ENCODE measurements around the gene CPED1. TPM values are rescaled to one million over a fixed set of nuclear protein-coding genes. Genes with fewer than 3 reads are reported as not detected.

The CPED1 gene
- total and polyA plus RNA-seq, 2 donors (not counting 1 experiment from before 2014, with no cell fraction given), result 70.2 to 196 TPM

- no peaks in the 10 kb centered on the region for H3K9me3 ChIP-seq (ENCODE audit: control insufficient read depth, insufficient read depth, low read depth, low read length)
- H3K9ac ChIP-seq (ENCODE audit: insufficient read depth, low read length), result no peak overlapping the region
- H4K20me1 ChIP-seq (ENCODE audit: control insufficient read depth, extremely low read depth, insufficient read depth, low read length), result no peaks in the 10 kb centered on the region
- DNase-seq (ENCODE audit: low read depth in 2 of 2), result no peak
- H3K27ac ChIP-seq (ENCODE audit: insufficient read depth, low read length), result no peak overlapping the region
- H3K79me2 ChIP-seq (ENCODE audit: control insufficient read depth, insufficient read depth, low read length), result no peaks in the 10 kb centered on the region
- H3K4me2 ChIP-seq (ENCODE audit: extremely low read depth, insufficient read depth, low read length), result no peak overlapping the region
- H3K27me3 ChIP-seq (ENCODE audit: control insufficient read depth, insufficient read depth, low read length), result no peaks in the 10 kb centered on the region
- no peak for TF ChIP-seq CTCF (conservative IDR thresholded peaks at IDR 0.05 in 1 of 2, IDR thresholded peaks at IDR 0.05 in 1 of 2; ENCODE audit: low read depth in 1 of 2, low read length in 2 of 2)
- TF ChIP-seq EZH2 (IDR thresholded peaks at IDR 0.05; ENCODE audit: low read length, missing control alignments), result no peak
- peaks cover 5% of the 10 kb centered on the region for H3K4me1 ChIP-seq (ENCODE audit: control insufficient read depth, extremely low read depth, insufficient read depth, low read length)
- H2AFZ ChIP-seq (ENCODE audit: low read length), result no peak overlapping the region
- no peak overlapping the region for H3K4me3 ChIP-seq (replicated peaks in 1 of 4; ENCODE audit: control extremely low read depth in 1 of 4, insufficient read depth in 1 of 4, low read depth in 3 of 4, low read length in 4 of 4)
- H3K36me3 ChIP-seq (ENCODE audit: control insufficient read depth, insufficient read depth, low read length), result no peaks in the 10 kb centered on the region
Observed at GRCh38 chr7:121297843-121298242, 309.3 kb downstream of the CPED1 start.

GRCh38 chr7:121298831-121299239 lies 310.3 kb downstream of the CPED1 start:
- H3K27me3 ChIP-seq (ENCODE audit: control insufficient read depth, insufficient read depth, low read length), result no peaks in the 10 kb centered on the region

GRCh38 chr7:121300685-121301420 lies 312.3 kb downstream of the CPED1 start:
- H3K79me2 ChIP-seq (ENCODE audit: control insufficient read depth, insufficient read depth, low read length), result no peaks in the 10 kb centered on the region
- TF ChIP-seq EZH2 (IDR thresholded peaks at IDR 0.05; ENCODE audit: low read length, missing control alignments) (no peak), CTCF (conservative IDR thresholded peaks at IDR 0.05 in 1 of 2, IDR thresholded peaks at IDR 0.05 in 1 of 2; ENCODE audit: low read depth in 1 of 2, low read length in 2 of 2) (no peak)
- H3K27me3 ChIP-seq (ENCODE audit: control insufficient read depth, insufficient read depth, low read length), result no peaks in the 10 kb centered on the region
- H3K9me3 ChIP-seq (ENCODE audit: control insufficient read depth, insufficient read depth, low read depth, low read length), result no peaks in the 10 kb centered on the region
- no peaks in the 10 kb centered on the region for H4K20me1 ChIP-seq (ENCODE audit: control insufficient read depth, extremely low read depth, insufficient read depth, low read length)
- H3K4me2 ChIP-seq (ENCODE audit: extremely low read depth, insufficient read depth, low read length), result no peak overlapping the region
- no peak overlapping the region for H3K9ac ChIP-seq (ENCODE audit: insufficient read depth, low read length)
- H2AFZ ChIP-seq (ENCODE audit: low read length), result no peak overlapping the region
- no peak overlapping the region for H3K27ac ChIP-seq (ENCODE audit: insufficient read depth, low read length)
- DNase-seq (ENCODE audit: low read depth in 2 of 2), result no peak
- no peak overlapping the region for H3K4me3 ChIP-seq (replicated peaks in 1 of 4; ENCODE audit: control extremely low read depth in 1 of 4, insufficient read depth in 1 of 4, low read depth in 3 of 4, low read length in 4 of 4)
- H3K4me1 ChIP-seq (ENCODE audit: control insufficient read depth, extremely low read depth, insufficient read depth, low read length), result peaks cover 10% of the 10 kb centered on the region
- H3K36me3 ChIP-seq (ENCODE audit: control insufficient read depth, insufficient read depth, low read length), result no peaks in the 10 kb centered on the region

More at GRCh38 chr7:121298831-121299239, 310.3 kb downstream of the CPED1 start:
- no peaks in the 10 kb centered on the region for H3K79me2 ChIP-seq (ENCODE audit: control insufficient read depth, insufficient read depth, low read length)
- no peak overlapping the region for H3K4me2 ChIP-seq (ENCODE audit: extremely low read depth, insufficient read depth, low read length)
- peaks cover 6% of the 10 kb centered on the region for H3K4me1 ChIP-seq (ENCODE audit: control insufficient read depth, extremely low read depth, insufficient read depth, low read length)
- no peaks in the 10 kb centered on the region for H3K9me3 ChIP-seq (ENCODE audit: control insufficient read depth, insufficient read depth, low read depth, low read length)
- no peak overlapping the region for H3K4me3 ChIP-seq (replicated peaks in 1 of 4; ENCODE audit: control extremely low read depth in 1 of 4, insufficient read depth in 1 of 4, low read depth in 3 of 4, low read length in 4 of 4)
- no peak overlapping the region for H3K27ac ChIP-seq (ENCODE audit: insufficient read depth, low read length)
- TF ChIP-seq CTCF (conservative IDR thresholded peaks at IDR 0.05 in 1 of 2, IDR thresholded peaks at IDR 0.05 in 1 of 2; ENCODE audit: low read depth in 1 of 2, low read length in 2 of 2) (no peak), EZH2 (IDR thresholded peaks at IDR 0.05; ENCODE audit: low read length, missing control alignments) (no peak)
- no peak overlapping the region for H2AFZ ChIP-seq (ENCODE audit: low read length)
- DNase-seq (ENCODE audit: low read depth in 2 of 2), result no peak
- H3K36me3 ChIP-seq (ENCODE audit: control insufficient read depth, insufficient read depth, low read length), result no peaks in the 10 kb centered on the region
- no peaks in the 10 kb centered on the region for H4K20me1 ChIP-seq (ENCODE audit: control insufficient read depth, extremely low read depth, insufficient read depth, low read length)
- H3K9ac ChIP-seq (ENCODE audit: insufficient read depth, low read length), result no peak overlapping the region

Data from fibroblast of lung (primary cell).